GM10266 (cell line): Measurements from ENCODE around the gene KCNQ1.

ENCODE experiments used
- DNase-seq: peaks from one replicate; pipeline ENCODE4 v3.0.0; 2012; ENCODE audit errors: extremely low spot score
- TF ChIP-seq, protein P1 (sequence below): IDR thresholded peaks from 2 replicates; pipeline ENCODE4 v1.5.1; 2012; ENCODE audit warnings: mild to moderate bottlenecking, low read depth; ENCODE audit not compliant: control insufficient read depth, insufficient read depth; ENCODE audit errors: missing control alignments

The KCNQ1 gene

DNA sequence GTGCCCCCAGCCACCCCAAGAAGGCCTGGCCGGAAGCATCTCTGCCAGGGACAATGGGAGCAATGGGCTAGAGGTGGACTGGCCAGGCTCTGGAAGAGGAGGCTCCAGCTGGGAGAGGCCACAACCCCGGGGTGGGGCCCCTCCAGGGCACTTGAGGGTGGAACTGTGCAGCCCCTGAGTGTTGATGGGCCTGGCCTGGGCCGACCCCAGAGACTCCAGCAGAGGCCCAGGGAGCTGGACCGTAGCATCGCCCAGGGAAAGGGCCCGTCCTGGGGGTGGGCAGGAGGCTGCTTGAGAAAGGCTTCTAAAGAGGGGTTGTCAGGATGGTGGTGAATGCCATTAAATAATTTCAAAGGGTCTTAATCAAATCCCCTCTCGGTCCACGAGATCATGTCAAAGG lies 410.4 kb downstream of the KCNQ1 start:
- TF ChIP-seq, protein P1, sequence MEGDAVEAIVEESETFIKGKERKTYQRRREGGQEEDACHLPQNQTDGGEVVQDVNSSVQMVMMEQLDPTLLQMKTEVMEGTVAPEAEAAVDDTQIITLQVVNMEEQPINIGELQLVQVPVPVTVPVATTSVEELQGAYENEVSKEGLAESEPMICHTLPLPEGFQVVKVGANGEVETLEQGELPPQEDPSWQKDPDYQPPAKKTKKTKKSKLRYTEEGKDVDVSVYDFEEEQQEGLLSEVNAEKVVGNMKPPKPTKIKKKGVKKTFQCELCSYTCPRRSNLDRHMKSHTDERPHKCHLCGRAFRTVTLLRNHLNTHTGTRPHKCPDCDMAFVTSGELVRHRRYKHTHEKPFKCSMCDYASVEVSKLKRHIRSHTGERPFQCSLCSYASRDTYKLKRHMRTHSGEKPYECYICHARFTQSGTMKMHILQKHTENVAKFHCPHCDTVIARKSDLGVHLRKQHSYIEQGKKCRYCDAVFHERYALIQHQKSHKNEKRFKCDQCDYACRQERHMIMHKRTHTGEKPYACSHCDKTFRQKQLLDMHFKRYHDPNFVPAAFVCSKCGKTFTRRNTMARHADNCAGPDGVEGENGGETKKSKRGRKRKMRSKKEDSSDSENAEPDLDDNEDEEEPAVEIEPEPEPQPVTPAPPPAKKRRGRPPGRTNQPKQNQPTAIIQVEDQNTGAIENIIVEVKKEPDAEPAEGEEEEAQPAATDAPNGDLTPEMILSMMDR: no peak
- DNase-seq: no peak

DNA sequence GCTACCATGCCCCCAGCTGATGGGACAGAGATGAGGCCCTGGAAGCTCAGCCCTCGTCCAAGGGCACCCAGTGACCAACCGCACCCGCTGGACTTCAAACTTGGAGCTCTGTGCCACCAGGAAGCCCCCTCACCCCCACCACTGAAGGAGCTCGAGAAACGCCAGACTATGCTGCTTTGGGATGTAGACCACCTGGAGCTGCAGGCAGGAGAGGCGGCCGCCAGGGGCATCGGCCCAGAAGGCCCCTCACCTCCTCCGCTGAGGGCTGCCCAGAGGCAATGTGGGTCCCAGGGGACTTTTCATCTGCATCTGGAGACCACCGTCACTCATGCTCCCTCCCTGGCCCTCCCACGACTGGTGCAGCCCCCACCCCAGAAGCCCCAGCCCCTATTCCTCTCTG lies 412.5 kb downstream of the KCNQ1 start:
- no peak for DNase-seq
- TF ChIP-seq, protein P1: no peak

DNA sequence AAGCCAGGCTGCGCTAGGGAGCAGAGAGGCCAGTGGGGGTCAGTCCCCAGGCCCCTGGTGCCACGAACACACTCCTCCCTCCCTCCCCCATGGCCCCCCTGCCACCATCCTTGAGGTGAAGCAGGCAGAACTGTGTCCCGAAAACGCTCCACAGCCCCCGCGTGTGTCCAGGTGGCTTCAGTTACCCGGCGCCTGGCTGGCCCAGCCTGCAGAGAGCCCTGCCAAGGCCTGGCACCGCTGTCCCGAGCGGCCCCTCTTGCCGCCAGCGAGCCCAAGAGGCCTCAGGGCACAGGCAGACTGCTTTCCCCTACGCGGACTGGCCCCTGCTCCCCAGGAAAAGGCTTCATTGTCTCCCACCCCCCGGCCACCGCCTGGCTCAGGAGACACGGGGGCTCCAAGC lies 413.1 kb downstream of the KCNQ1 start:
- TF ChIP-seq, protein P1: no peak
- DNase-seq: no peak

DNA sequence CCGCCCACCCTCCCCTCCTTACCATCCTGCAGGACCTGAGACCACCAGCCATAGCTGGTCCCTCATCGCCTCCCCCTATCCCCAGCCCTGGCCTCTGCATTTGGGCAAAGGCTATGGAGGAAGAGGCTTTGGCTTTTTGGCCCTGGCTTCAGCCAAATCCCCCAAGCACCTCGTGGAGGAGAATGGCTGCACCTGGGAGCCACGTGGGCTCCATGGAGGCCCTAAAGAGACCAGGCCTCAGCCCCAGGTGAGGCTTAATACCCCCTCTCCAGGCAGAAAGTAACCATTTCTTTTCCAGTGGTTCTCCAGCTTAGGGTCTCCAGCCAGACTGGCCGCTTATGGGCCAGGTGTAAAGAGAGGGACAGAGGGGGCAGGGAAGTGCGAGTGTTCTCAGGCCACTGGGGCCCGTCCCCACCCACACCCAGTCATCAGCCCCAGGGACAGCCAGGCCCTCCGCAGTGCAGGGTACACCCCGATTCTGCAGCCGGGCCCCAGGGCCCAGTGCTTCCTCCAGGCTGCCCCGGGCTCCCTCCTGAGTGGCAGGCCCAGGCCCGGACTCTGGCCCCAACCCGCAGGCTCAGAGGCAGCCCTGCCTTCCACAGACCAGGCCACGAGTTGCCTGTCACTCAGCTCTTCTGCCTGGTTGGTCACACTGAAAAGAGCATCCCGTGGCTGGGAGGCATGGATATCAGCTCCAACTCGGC lies 414.3 kb downstream of the KCNQ1 start:
- TF ChIP-seq, protein P1: no peak
- no peak for DNase-seq

- TF ChIP-seq, protein P1: no peak
- DNase-seq: no peak
Observed at GRCh38 chr11:2859699-2860037, 414.9 kb downstream of the KCNQ1 start.

DNA sequence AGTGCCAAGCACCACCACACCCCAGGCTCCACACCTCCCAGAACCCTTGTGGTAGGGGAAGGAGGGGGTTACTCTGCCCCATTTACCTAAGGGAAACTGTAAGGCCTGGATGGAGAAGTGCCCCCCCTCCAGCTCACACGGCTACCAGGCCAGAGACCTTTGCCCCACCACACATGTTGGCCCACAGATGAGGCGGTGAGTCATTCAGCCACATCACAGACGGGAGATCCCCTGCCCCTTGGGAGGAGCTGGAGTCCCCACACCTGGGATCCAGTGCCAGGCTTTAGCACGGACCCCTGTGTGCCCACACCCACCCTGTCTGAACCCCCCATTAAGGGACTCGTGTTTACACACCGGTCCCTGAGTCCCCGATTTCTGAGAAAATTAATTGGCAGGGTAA lies 415.8 kb downstream of the KCNQ1 start:
- DNase-seq: no peak
- TF ChIP-seq, protein P1: no peak

GRCh38 chr11:2862395-2863275 lies 417.8 kb downstream of the KCNQ1 start:
- TF ChIP-seq, protein P1: no peak
- DNase-seq: no peak
